ENCODE results near the gene FLNB.
A peak's percentile ranks its signal among the peaks of the same experiment; 100 is the strongest.

Gene FLNB

DNA sequence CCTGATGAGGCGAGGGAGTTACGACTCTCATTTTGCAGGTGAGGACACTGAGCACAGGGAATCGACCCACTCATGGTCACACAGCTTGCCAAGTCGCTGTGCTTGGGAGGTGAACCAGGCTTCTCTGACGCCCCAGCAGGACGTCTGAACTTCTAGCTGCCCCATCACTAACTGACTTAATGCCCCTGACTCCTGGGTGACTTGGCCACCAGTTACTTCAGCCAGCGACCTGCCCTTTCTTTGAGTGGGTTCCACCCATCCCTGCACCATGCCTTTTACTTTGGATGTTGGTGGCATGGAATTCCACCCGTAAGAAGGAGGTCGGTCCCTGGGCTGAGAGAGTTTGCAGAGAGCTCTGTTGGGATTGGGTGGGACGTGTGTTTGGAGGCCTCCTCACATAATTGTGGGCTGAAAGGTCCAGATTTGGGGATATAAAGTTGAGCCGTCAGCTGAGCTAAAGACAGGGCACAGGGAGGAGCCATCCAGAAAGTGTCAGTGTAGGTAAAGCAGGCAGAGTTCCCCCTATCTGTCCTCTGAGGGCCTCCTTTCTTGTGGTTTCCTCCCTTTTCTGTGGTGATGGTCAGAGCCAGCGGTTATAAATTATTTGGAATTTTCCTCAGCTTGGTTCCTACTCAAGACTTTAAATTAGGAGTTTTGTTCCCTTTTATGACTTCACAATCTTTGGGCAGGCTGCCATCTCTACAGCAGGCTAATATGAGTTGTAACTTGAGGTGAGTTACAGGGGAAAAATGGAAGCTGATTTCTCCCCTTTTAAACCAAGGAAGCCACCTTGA, 55.0 kb downstream of the FLNB start:
- Histone ChIP-seq H3K36me3 (ENCODE audit: insufficient read depth, low read length) (no peaks in the 10 kb centered on the region), H3K9ac (ENCODE audit: low read depth, low read length) (no peak overlapping the region), H3K27me3 (ENCODE audit: insufficient read depth, low read length) (no peaks in the 10 kb centered on the region), H3K9me3 (ENCODE audit: insufficient read depth, low read depth, low read length) (no peaks in the 10 kb centered on the region), H3K27ac (ENCODE audit: low read depth, low read length) (no peak overlapping the region; the same call in 1 of the 2 replicates), H3K4me3 (ENCODE audit: low read length) (no peak overlapping the region), H3K4me1 (ENCODE audit: insufficient read depth, low read length) (peaks cover 67% of the 10 kb centered on the region)
- WGBS = 89% methylated on average over 12 of the region's 12 CpGs

DNA sequence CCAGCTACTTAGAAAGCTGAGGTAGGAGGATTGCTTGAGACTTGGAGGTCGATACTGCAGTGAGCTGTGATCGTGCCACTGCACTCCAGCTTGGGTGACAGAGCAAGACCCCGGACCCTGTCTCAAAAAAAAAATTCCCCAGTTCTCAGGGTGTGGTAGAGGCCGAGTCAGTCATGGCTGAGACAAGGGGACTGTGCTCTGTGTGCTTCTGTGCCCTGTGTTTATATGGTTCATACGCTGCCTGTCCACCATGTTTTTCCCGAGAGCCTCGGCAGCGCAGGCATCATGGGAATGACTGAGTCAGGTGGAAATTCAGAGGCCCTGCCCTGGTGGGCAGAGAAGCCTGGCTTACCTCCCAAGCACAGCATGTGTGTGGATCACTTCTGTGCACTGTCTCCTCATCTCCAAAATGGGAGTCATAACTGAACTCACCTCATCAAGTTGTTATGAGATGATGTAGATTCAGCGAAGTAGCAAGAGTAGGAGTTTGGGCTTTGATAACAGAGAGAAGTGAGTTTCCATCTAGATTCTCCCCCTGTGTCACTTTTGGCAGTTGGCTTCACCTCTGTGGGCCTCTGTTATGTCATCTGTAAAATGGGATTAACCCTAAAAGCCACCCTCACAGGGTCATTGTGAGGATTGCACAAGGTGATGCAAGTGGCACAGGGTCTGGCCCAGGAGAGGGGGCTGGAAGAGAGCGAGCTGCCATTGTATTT, 56.9 kb downstream of the FLNB start:
- H3K27ac ChIP-seq (ENCODE audit: low read depth, low read length) = no peak overlapping the region

GRCh38 chr3:58065700-58066167, 57.5 kb downstream of the FLNB start:
- Histone ChIP-seq H3K27me3 (ENCODE audit: insufficient read depth, low read length) (no peaks in the 10 kb centered on the region), H3K9me3 (ENCODE audit: insufficient read depth, low read depth, low read length) (no peaks in the 10 kb centered on the region), H3K4me1 (ENCODE audit: insufficient read depth, low read length) (peaks cover 55% of the 10 kb centered on the region), H3K36me3 (ENCODE audit: insufficient read depth, low read length) (no peaks in the 10 kb centered on the region), H3K4me3 (ENCODE audit: low read length) (no peak overlapping the region), H3K9ac (ENCODE audit: low read depth, low read length) (no peak overlapping the region), H3K27ac (ENCODE audit: low read depth, low read length) (peak overlapping the region; percentile 24; the same call in 1 of the 2 replicates)
- 57% methylated on average over 5 of the region's 6 CpGs for WGBS

More for the DNA sequence above, 56.9 kb downstream of the FLNB start:
- Histone ChIP-seq H3K36me3 (ENCODE audit: insufficient read depth, low read length) (no peaks in the 10 kb centered on the region), H3K27me3 (ENCODE audit: insufficient read depth, low read length) (no peaks in the 10 kb centered on the region), H3K9me3 (ENCODE audit: insufficient read depth, low read depth, low read length) (no peaks in the 10 kb centered on the region), H3K4me1 (ENCODE audit: insufficient read depth, low read length) (peaks cover 57% of the 10 kb centered on the region), H3K4me3 (ENCODE audit: low read length) (no peak overlapping the region), H3K9ac (ENCODE audit: low read depth, low read length) (no peak overlapping the region)
- WGBS = 92% methylated on average over 10 of the region's 10 CpGs

GRCh38 chr3:58066842-58067241, 58.6 kb downstream of the FLNB start:
- Histone ChIP-seq H3K27ac (ENCODE audit: low read depth, low read length) (no peak overlapping the region), H3K27me3 (ENCODE audit: insufficient read depth, low read length) (no peaks in the 10 kb centered on the region), H3K4me1 (ENCODE audit: insufficient read depth, low read length) (peaks cover 46% of the 10 kb centered on the region), H3K9ac (ENCODE audit: low read depth, low read length) (no peak overlapping the region), H3K4me3 (ENCODE audit: low read length) (no peak overlapping the region), H3K9me3 (ENCODE audit: insufficient read depth, low read depth, low read length) (no peaks in the 10 kb centered on the region), H3K36me3 (ENCODE audit: insufficient read depth, low read length) (no peaks in the 10 kb centered on the region)
- 60% methylated on average over 3 of the region's 3 CpGs for WGBS

GRCh38 chr3:58068122-58068809, 60.0 kb downstream of the FLNB start:
- Histone ChIP-seq H3K4me1 (ENCODE audit: insufficient read depth, low read length) (peaks cover 32% of the 10 kb centered on the region), H3K9me3 (ENCODE audit: insufficient read depth, low read depth, low read length) (no peaks in the 10 kb centered on the region), H3K9ac (ENCODE audit: low read depth, low read length) (peak overlapping the region; percentile 22; the same call in 1 of the 2 replicates), H3K4me3 (ENCODE audit: low read length) (no peak overlapping the region), H3K27ac (ENCODE audit: low read depth, low read length) (no peak overlapping the region), H3K36me3 (ENCODE audit: insufficient read depth, low read length) (no peaks in the 10 kb centered on the region), H3K27me3 (ENCODE audit: insufficient read depth, low read length) (no peaks in the 10 kb centered on the region)
- 92% methylated on average over 2 of the region's 2 CpGs for WGBS

DNA sequence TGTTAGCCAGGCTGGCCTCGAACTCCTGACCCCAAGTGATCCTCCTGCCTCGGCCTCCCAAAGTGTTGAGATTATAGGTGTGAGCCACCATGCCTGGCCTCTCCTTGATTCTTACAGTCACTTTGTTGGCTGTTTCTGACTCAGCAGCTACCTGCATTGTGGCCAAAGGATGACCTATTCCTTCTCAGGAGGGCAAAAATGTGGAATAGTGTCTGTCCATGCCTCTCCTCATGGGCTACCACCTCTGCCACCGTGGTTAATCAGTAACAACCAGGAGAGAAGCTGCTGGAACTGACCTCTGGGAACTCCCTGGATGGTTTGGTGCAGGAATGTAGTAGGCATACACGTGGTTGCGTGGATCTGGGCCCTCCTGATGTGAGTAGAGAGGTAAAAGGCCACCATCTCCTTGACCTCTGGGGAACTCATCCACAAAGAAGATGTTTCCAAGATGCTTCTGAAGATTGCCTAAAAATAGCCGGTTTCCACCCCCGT, 63.3 kb downstream of the FLNB start:
- H3K27me3 ChIP-seq (ENCODE audit: insufficient read depth, low read length) = no peaks in the 10 kb centered on the region
- peaks cover 4% of the 10 kb centered on the region; the same call in 1 of the 2 replicates for H3K4me1 ChIP-seq (ENCODE audit: insufficient read depth, low read length)
- H3K9ac ChIP-seq (ENCODE audit: low read depth, low read length) = no peak overlapping the region
- H3K27ac ChIP-seq (ENCODE audit: low read depth, low read length) = no peak overlapping the region
- no peaks in the 10 kb centered on the region for H3K9me3 ChIP-seq (ENCODE audit: insufficient read depth, low read depth, low read length)
- WGBS = 96% methylated on average over 6 of the region's 7 CpGs
- H3K36me3 ChIP-seq (ENCODE audit: insufficient read depth, low read length) = peaks cover under 1% of the 10 kb centered on the region; the same call in 1 of the 2 replicates
- H3K4me3 ChIP-seq (ENCODE audit: low read length) = no peak overlapping the region

DNA sequence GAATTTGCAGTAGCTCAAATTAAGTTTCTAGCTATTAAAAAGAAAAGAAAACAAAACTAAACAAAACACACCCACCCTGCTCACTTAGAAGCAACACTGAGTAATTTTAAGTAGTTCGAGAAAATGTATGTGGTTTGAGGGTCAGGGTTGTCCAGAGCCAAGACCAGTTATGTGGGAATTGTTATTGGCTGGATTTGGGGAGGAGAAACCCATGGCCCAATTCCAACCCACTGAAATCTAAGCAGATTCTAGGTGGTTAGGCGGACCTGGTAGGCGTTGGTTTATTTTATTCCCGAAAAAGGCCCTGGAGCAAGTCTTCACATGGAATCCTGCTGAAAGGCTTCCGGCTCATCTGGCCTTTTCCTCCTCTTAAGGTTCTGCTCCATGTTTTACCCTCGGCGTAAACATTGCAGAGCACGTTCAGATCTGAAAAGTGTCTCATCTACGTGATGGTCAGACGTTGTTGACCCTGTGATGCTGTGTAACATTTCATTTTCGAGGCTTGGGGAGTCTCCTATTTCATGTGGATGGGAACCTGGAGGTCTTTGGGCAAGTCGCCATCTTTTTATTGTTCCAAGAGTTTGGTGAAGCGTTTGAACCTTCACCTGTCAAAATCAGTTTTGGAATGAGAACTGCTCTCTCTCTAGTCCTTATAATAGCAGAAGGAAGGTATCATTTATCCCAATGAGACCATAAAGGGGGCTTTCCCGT, 64.0 kb downstream of the FLNB start:
- no peaks in the 10 kb centered on the region for H3K9me3 ChIP-seq (ENCODE audit: insufficient read depth, low read depth, low read length)
- H3K36me3 ChIP-seq (ENCODE audit: insufficient read depth, low read length) = peaks cover 7% of the 10 kb centered on the region
- H3K9ac ChIP-seq (ENCODE audit: low read depth, low read length) = no peak overlapping the region
- 89% methylated on average over 14 of the region's 14 CpGs for WGBS
- no peaks in the 10 kb centered on the region; the same call in 1 of the 2 replicates for H3K4me1 ChIP-seq (ENCODE audit: insufficient read depth, low read length)
- H3K27ac ChIP-seq (ENCODE audit: low read depth, low read length) = no peak overlapping the region
- no peaks in the 10 kb centered on the region for H3K27me3 ChIP-seq (ENCODE audit: insufficient read depth, low read length)
- H3K4me3 ChIP-seq (ENCODE audit: low read length) = no peak overlapping the region

DNA sequence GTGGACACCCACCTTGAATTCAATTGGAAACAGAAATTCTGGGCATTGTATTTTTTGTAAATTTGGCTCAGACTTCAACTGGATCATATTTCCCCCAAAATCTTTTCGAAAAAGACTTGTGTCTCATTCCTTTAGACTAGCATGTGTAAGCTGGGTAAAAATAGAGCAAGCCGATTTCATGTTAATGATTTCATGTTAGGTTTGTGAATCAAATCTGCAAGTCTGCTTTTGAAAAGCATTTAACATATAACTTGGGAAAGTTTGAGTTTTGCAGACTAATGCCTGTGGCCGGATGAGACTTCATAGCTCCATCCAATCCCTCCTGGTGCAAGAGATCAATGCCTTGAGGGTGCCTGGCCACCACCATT, 64.5 kb downstream of the FLNB start:
- peaks cover 12% of the 10 kb centered on the region for H3K36me3 ChIP-seq (ENCODE audit: insufficient read depth, low read length)
- no peak overlapping the region for H3K9ac ChIP-seq (ENCODE audit: low read depth, low read length)
- no peaks in the 10 kb centered on the region; the same call in 1 of the 2 replicates for H3K4me1 ChIP-seq (ENCODE audit: insufficient read depth, low read length)
- no peak overlapping the region for H3K4me3 ChIP-seq (ENCODE audit: low read length)
- no peaks in the 10 kb centered on the region for H3K9me3 ChIP-seq (ENCODE audit: insufficient read depth, low read depth, low read length)
- 97% methylated on average over 3 of the region's 3 CpGs for WGBS
- H3K27me3 ChIP-seq (ENCODE audit: insufficient read depth, low read length) = no peaks in the 10 kb centered on the region
- H3K27ac ChIP-seq (ENCODE audit: low read depth, low read length) = no peak overlapping the region

GRCh38 chr3:58073301-58074108, 65.3 kb downstream of the FLNB start:
- no peaks in the 10 kb centered on the region; the same call in 1 of the 2 replicates for H3K4me1 ChIP-seq (ENCODE audit: insufficient read depth, low read length)
- no peak overlapping the region for H3K4me3 ChIP-seq (ENCODE audit: low read length)
- H3K27ac ChIP-seq (ENCODE audit: low read depth, low read length) = no peak overlapping the region
- no peaks in the 10 kb centered on the region for H3K9me3 ChIP-seq (ENCODE audit: insufficient read depth, low read depth, low read length)
- no peaks in the 10 kb centered on the region for H3K27me3 ChIP-seq (ENCODE audit: insufficient read depth, low read length)
- WGBS = 93% methylated on average over 8 of the region's 8 CpGs
- H3K36me3 ChIP-seq (ENCODE audit: insufficient read depth, low read length) = peaks cover 20% of the 10 kb centered on the region
- H3K9ac ChIP-seq (ENCODE audit: low read depth, low read length) = no peak overlapping the region

All from HUES64 (cell line).